Suprapubic skin (tissue), 4 donors: ENCODE data around the gene GPRC5C. TPM values are rescaled to one million over a fixed set of nuclear protein-coding genes. Genes with fewer than 3 reads are reported as not detected.

ENCODE experiments used
- DNase-seq, 2 donors: peaks; one replicate each; pipeline ENCODE4 v3.0.0-alpha.2; 2019; ENCODE audit warnings: low spot score in 2 of 2
- H3K27ac ChIP-seq: fragments of 200-600 bp; sonication (generic); one replicate; pipeline ENCODE4 v1.5.1; 2019
- H3K27me3 ChIP-seq: fragments of 200-600 bp; sonication (generic); one replicate; pipeline ENCODE4 v1.5.1; 2019
- H3K36me3 ChIP-seq: fragments of 200-600 bp; sonication (generic); one replicate; pipeline ENCODE4 v1.5.1; 2019
- H3K4me1 ChIP-seq: fragments of 200-600 bp; sonication (generic); one replicate; pipeline ENCODE4 v1.5.1; 2019
- H3K4me3 ChIP-seq: fragments of 200-600 bp; sonication (generic); one replicate; pipeline ENCODE4 v1.5.1; 2019; ENCODE audit warnings: mild to moderate bottlenecking
- H3K9me3 ChIP-seq: fragments of 200-600 bp; sonication (generic); one replicate; pipeline ENCODE4 v1.5.1; 2019
- CTCF ChIP-seq, 2 donors: fragments of 200-600 bp in 1 of 2; fragments of 450-650 bp in 1 of 2; sonication (generic) in 1 of 2; IDR thresholded peaks; one replicate each; pipeline ENCODE4 v1.5.1; 2016 to 2019; ENCODE audit warnings: antibody characterized with exemption in 2 of 2, mild to moderate bottlenecking in 1 of 2, moderate library complexity in 1 of 2
- EP300 ChIP-seq: sonication (generic); formaldehyde crosslinking; IDR thresholded peaks from one replicate; pipeline ENCODE4 v1.6.1; 2017; ENCODE audit warnings: antibody characterized with exemption
- POLR2A ChIP-seq, 2 donors: fragments of 450-650 bp; IDR thresholded peaks; one replicate each; pipeline ENCODE4 v1.6.1; 2017; ENCODE audit warnings: antibody characterized with exemption in 2 of 2, mild to moderate bottlenecking in 2 of 2, moderate library complexity in 2 of 2
- POLR2AphosphoS5 ChIP-seq, 3 donors: sonication (generic); formaldehyde crosslinking; IDR thresholded peaks; one replicate each; pipeline ENCODE4 v1.6.1; 2017; ENCODE audit warnings: antibody characterized with exemption in 3 of 3
- WGBS: methylation state at CpG from one replicate; pipeline ENCODE4 v1.1.5; 2018; 5-methylcytosine and 5-hydroxymethylcytosine counted together
- total RNA-seq, 4 donors: library from RNA; depleted of rRNA; stranded (reverse); fragments of >200 nt; gene quantifications; one replicate each; pipeline ENCODE4 v1.1.0, GENCODE V29; 2016

GPRC5C gene
- total RNA-seq, 4 donors from 2014 or later, result 72.0 to 106 (median 91.5) TPM

- no peak for DNase-seq
- no peaks in the 10 kb centered on the region for H3K9me3 ChIP-seq
- no peaks in the 10 kb centered on the region for H3K36me3 ChIP-seq
- peaks cover 36% of the 10 kb centered on the region for H3K4me1 ChIP-seq
- no peak overlapping the region for H3K27ac ChIP-seq
- WGBS, result 41% methylated on average over 11 of the region's 14 CpGs
- TF ChIP-seq CTCF (IDR thresholded peaks at IDR 0.05), result no peak
- TF ChIP-seq POLR2A (IDR thresholded peaks at IDR 0.05), result no peak
- no peak for TF ChIP-seq POLR2AphosphoS5 (IDR thresholded peaks at IDR 0.05)
- no peak for TF ChIP-seq EP300
- peaks cover 11% of the 10 kb centered on the region for H3K27me3 ChIP-seq
- no peak overlapping the region for H3K4me3 ChIP-seq
These were observed 7.2 kb upstream of the GPRC5C start for GRCh38 chr17:74424657-74425056.

GRCh38 chr17:74426551-74427047, 5.3 kb upstream of the GPRC5C start:
- 75% methylated on average over 9 of the region's 9 CpGs for WGBS
- Histone ChIP-seq H3K4me3 (no peak overlapping the region), H3K4me1 (peaks cover 56% of the 10 kb centered on the region), H3K36me3 (no peaks in the 10 kb centered on the region), H3K27ac (peak overlapping the region; percentile 70), H3K27me3 (peaks cover 25% of the 10 kb centered on the region), H3K9me3 (no peaks in the 10 kb centered on the region)
- no peak for TF ChIP-seq POLR2A (IDR thresholded peaks at IDR 0.05)
- no peak for TF ChIP-seq EP300
- no peak for TF ChIP-seq POLR2AphosphoS5 (IDR thresholded peaks at IDR 0.05)
- TF ChIP-seq CTCF (IDR thresholded peaks at IDR 0.05), result no peak
- no peak for DNase-seq

GRCh38 chr17:74427048-74427762, 4.7 kb upstream of the GPRC5C start:
- Histone ChIP-seq H3K27me3 (peaks cover 30% of the 10 kb centered on the region), H3K9me3 (no peaks in the 10 kb centered on the region), H3K4me1 (peaks cover 62% of the 10 kb centered on the region), H3K36me3 (no peaks in the 10 kb centered on the region), H3K4me3 (no peak overlapping the region), H3K27ac (peak overlapping the region; percentile 70)
- no peak for TF ChIP-seq EP300
- no peak for TF ChIP-seq POLR2AphosphoS5 (IDR thresholded peaks at IDR 0.05)
- TF ChIP-seq POLR2A (IDR thresholded peaks at IDR 0.05), result no peak
- TF ChIP-seq CTCF (IDR thresholded peaks at IDR 0.05), result no peak
- 62% methylated on average over 6 of the region's 10 CpGs for WGBS
- DNase-seq, result no peak

- H3K27me3 ChIP-seq, result peaks cover 31% of the 10 kb centered on the region
- TF ChIP-seq EP300 (no peak), CTCF (IDR thresholded peaks at IDR 0.05) (no peak), POLR2A (IDR thresholded peaks at IDR 0.05) (no peak), POLR2AphosphoS5 (IDR thresholded peaks at IDR 0.05) (no peak)
- no peak overlapping the region for H3K4me3 ChIP-seq
- no peak for DNase-seq
- H3K4me1 ChIP-seq, result peaks cover 67% of the 10 kb centered on the region
- peak overlapping the region; percentile 70 for H3K27ac ChIP-seq
- no peaks in the 10 kb centered on the region for H3K9me3 ChIP-seq
- 58% methylated on average over 5 of the region's 6 CpGs for WGBS
- H3K36me3 ChIP-seq, result no peaks in the 10 kb centered on the region
These were observed 4.1 kb upstream of the GPRC5C start for GRCh38 chr17:74427763-74428153.

GRCh38 chr17:74429604-74430384, 2.1 kb upstream of the GPRC5C start:
- Histone ChIP-seq H3K9me3 (no peaks in the 10 kb centered on the region), H3K4me1 (peaks cover 74% of the 10 kb centered on the region), H3K27ac (peak overlapping the region; percentile 89), H3K27me3 (peaks cover 35% of the 10 kb centered on the region), H3K4me3 (peak overlapping the region; percentile 64), H3K36me3 (no peaks in the 10 kb centered on the region)
- WGBS, result 63% methylated on average over 17 of the region's 19 CpGs
- TF ChIP-seq POLR2A (IDR thresholded peaks at IDR 0.05) (no peak), POLR2AphosphoS5 (IDR thresholded peaks at IDR 0.05) (peak in 1 of 3 donors; percentile 17), EP300 (no peak), CTCF (IDR thresholded peaks at IDR 0.05) (no peak)
- DNase-seq, result no peak
